Measurements from ENCODE around the gene ZNF616.
A peak's percentile ranks its signal among the peaks of the same experiment; 100 is the strongest.

Gene ZNF616

GRCh38 chr19:52138983-52139251 lies 821 bp downstream of the ZNF616 start:
- TF ChIP-seq, protein P1, sequence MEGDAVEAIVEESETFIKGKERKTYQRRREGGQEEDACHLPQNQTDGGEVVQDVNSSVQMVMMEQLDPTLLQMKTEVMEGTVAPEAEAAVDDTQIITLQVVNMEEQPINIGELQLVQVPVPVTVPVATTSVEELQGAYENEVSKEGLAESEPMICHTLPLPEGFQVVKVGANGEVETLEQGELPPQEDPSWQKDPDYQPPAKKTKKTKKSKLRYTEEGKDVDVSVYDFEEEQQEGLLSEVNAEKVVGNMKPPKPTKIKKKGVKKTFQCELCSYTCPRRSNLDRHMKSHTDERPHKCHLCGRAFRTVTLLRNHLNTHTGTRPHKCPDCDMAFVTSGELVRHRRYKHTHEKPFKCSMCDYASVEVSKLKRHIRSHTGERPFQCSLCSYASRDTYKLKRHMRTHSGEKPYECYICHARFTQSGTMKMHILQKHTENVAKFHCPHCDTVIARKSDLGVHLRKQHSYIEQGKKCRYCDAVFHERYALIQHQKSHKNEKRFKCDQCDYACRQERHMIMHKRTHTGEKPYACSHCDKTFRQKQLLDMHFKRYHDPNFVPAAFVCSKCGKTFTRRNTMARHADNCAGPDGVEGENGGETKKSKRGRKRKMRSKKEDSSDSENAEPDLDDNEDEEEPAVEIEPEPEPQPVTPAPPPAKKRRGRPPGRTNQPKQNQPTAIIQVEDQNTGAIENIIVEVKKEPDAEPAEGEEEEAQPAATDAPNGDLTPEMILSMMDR (conservative IDR thresholded peaks at IDR 0.05), result no peak
- H3K27ac ChIP-seq, result peak overlapping the region; percentile 99

- TF ChIP-seq, protein P1 (conservative IDR thresholded peaks at IDR 0.05), result no peak
- H3K27ac ChIP-seq, result peak overlapping the region; percentile 99
Measured at GRCh38 chr19:52138278-52138982, 1.3 kb downstream of the ZNF616 start.

DNA sequence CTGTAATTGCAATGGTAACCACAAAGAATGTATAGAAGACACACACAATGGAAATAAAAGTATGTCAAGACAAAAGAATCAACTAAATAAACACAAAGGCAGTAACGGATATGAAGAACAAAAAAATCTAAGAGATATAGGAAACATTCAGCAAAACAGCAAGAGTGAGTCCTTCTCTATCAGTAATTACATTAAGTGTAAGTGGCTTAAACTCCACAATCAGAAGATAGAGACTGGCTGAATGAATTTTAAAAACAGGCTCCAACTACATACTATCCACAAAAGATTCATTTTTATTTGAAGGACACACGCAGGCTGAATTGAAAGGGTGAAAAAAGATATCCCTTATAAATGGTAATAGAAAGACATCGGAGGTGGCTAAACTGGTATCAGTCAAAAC lies 19.5 kb downstream of the ZNF616 start:
- H3K27ac ChIP-seq, result no peak overlapping the region
- TF ChIP-seq, protein P1 (conservative IDR thresholded peaks at IDR 0.05), result no peak

DNA sequence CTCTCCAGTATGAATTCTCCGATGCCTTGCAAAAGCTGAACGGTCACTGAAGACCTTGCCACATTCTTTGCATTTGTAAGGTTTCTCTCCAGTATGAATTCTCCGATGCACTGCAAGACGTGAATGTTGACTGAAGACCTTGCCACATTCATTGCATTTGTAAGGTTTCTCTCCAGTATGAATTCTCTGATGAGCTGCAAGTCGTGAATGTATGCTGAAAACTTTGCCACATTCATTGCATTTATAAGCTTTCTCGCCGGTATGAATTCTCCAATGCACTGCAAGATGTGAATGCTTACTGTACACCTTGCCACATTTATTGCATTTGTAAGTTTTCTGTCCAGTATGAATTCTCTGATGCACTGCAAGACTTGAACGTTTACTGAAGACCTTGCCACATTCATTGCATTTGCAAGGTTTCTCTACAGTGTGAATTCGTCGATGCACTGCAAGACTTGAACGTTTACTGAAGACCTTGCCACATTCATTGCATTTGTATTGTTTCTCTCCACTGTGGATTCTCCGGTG lies 24.1 kb downstream of the ZNF616 start:
- TF ChIP-seq, protein P1 (conservative IDR thresholded peaks at IDR 0.05), result no peak
- no peak overlapping the region for H3K27ac ChIP-seq

GRCh38 chr19:52114691-52115090 lies 25.0 kb downstream of the ZNF616 start:
- no peak overlapping the region for H3K27ac ChIP-seq
- TF ChIP-seq, protein P1 (conservative IDR thresholded peaks at IDR 0.05), result no peak

DNA sequence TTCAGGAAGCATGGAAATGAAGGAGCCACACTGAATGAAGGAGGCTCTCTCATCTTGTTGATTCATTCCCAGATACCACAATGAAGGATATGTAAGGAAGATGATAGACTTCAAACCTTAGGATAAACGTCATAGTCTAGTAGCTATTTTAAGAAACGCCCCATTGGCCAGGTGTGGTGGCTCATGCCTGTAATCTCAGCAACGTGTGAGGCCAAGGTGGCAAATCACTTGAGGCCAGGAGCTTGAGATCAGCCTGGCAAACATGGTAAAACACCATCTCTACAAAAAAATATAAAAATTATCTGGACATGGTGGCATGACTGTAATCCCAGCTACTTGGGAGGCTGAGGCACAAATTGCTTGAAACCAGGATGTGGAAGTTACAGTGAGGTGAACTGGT lies 27.1 kb downstream of the ZNF616 start:
- H3K27ac ChIP-seq, result no peak overlapping the region
- TF ChIP-seq, protein P1 (conservative IDR thresholded peaks at IDR 0.05), result no peak

GRCh38 chr19:52110780-52111179 lies 29.0 kb downstream of the ZNF616 start:
- TF ChIP-seq, protein P1 (conservative IDR thresholded peaks at IDR 0.05), result no peak

More at GRCh38 chr19:52110780-52111179, 29.0 kb downstream of the ZNF616 start:
- H3K27ac ChIP-seq, result no peak overlapping the region
